Measurements from ENCODE around the gene KCNH6.

GRCh38 chr17:63544467-63545301, 21.5 kb downstream of the KCNH6 start:
- TF ChIP-seq ZNF239 (tag by site-specific recombination; IDR thresholded peaks at IDR 0.05) (no peak), ZNF10 (tag by site-specific recombination; IDR thresholded peaks at IDR 0.05) (no peak)
